Right atrium auricular region (tissue), 2 donors: ENCODE measurements around the gene CFAP107. TPM values are rescaled to one million over a fixed set of nuclear protein-coding genes. Genes with fewer than 3 reads are reported as not detected.

Experiments used
- DNase-seq: peaks from one replicate; pipeline ENCODE4 v3.0.0-alpha.2; 2019; ENCODE audit warnings: low spot score
- H3K27ac ChIP-seq, 2 donors: fragments of 200-600 bp; sonication (generic); 1 replicate in 1 of 2; 2 replicates in 1 of 2; pipeline ENCODE4 v1.5.1; 2016 to 2019
- H3K27me3 ChIP-seq, 2 donors: fragments of 200-600 bp; sonication (generic); one replicate each; pipeline versions ENCODE4 v1.5.1 to v1.6.0; 2017 to 2019
- H3K36me3 ChIP-seq: fragments of 200-600 bp; sonication (generic); one replicate; pipeline ENCODE4 v1.5.1; 2016
- H3K4me1 ChIP-seq, 2 donors: fragments of 200-600 bp; sonication (generic); one replicate each; pipeline versions ENCODE4 v1.5.1 to v1.6.0; 2017 to 2019
- H3K4me3 ChIP-seq, 2 donors: fragments of 200-600 bp; sonication (generic); 1 replicate in 1 of 2; 2 replicates in 1 of 2; pipeline ENCODE4 v1.5.1; 2017 to 2019; ENCODE audit warnings: mild to moderate bottlenecking in 1 of 2, moderate library complexity in 1 of 2
- H3K9me3 ChIP-seq, 2 donors: fragments of 200-600 bp; sonication (generic); one replicate each; pipeline ENCODE4 v1.5.1; 2019
- total RNA-seq, 2 donors: library from RNA; depleted of rRNA; stranded (reverse); fragments of >200 nt; gene quantifications; one replicate each; pipeline ENCODE4 v1.1.0, GENCODE V29; 2016
- TF ChIP-seq, protein P1 (sequence below), 2 donors: fragments of 200-600 bp; sonication (generic); IDR thresholded peaks; one replicate each; pipeline ENCODE4 v1.5.1; 2019; ENCODE audit warnings: antibody characterized with exemption in 2 of 2

CFAP107 gene
- total RNA-seq, 2 donors from 2014 or later: not detected

- H3K4me3 ChIP-seq: no peak overlapping the region
- no peaks in the 10 kb centered on the region for H3K27me3 ChIP-seq
- no peaks in the 10 kb centered on the region for H3K36me3 ChIP-seq
- H3K27ac ChIP-seq: no peak overlapping the region
- no peak for DNase-seq
- TF ChIP-seq, protein P1, sequence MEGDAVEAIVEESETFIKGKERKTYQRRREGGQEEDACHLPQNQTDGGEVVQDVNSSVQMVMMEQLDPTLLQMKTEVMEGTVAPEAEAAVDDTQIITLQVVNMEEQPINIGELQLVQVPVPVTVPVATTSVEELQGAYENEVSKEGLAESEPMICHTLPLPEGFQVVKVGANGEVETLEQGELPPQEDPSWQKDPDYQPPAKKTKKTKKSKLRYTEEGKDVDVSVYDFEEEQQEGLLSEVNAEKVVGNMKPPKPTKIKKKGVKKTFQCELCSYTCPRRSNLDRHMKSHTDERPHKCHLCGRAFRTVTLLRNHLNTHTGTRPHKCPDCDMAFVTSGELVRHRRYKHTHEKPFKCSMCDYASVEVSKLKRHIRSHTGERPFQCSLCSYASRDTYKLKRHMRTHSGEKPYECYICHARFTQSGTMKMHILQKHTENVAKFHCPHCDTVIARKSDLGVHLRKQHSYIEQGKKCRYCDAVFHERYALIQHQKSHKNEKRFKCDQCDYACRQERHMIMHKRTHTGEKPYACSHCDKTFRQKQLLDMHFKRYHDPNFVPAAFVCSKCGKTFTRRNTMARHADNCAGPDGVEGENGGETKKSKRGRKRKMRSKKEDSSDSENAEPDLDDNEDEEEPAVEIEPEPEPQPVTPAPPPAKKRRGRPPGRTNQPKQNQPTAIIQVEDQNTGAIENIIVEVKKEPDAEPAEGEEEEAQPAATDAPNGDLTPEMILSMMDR (IDR thresholded peaks at IDR 0.05): no peak
- H3K9me3 ChIP-seq: no peaks in the 10 kb centered on the region
- no peaks in the 10 kb centered on the region for H3K4me1 ChIP-seq
Observed at GRCh38 chr1:12714710-12715475, 31.1 kb upstream of the CFAP107 start.

GRCh38 chr1:12715896-12716437 lies 30.0 kb upstream of the CFAP107 start, which contains the start of gene AADACL3:
Gene AADACL3, plus strand, starts transcription at chr1:12716110. Its CDS starts 67 bp downstream, at chr1:12716177.
- no peaks in the 10 kb centered on the region for H3K9me3 ChIP-seq
- no peak for DNase-seq
- TF ChIP-seq, protein P1 (IDR thresholded peaks at IDR 0.05): no peak
- no peaks in the 10 kb centered on the region for H3K4me1 ChIP-seq
- H3K27ac ChIP-seq: no peak within 1 kb of the TSS
- H3K36me3 ChIP-seq: no peaks in the 10 kb centered on the region
- H3K27me3 ChIP-seq: no peaks in the 10 kb centered on the region
- no peak within 1 kb of the TSS for H3K4me3 ChIP-seq

- Histone ChIP-seq H3K4me3 (no peak overlapping the region), H3K9me3 (no peaks in the 10 kb centered on the region), H3K36me3 (no peaks in the 10 kb centered on the region), H3K27me3 (no peaks in the 10 kb centered on the region), H3K4me1 (no peaks in the 10 kb centered on the region), H3K27ac (no peak overlapping the region)
- TF ChIP-seq, protein P1 (IDR thresholded peaks at IDR 0.05): no peak
- no peak for DNase-seq
Observed at GRCh38 chr1:12717301-12717838, 28.6 kb upstream of the CFAP107 start.

GRCh38 chr1:12722626-12723025 lies 23.4 kb upstream of the CFAP107 start:
- H3K4me3 ChIP-seq: no peak overlapping the region
- DNase-seq: no peak
- no peaks in the 10 kb centered on the region for H3K36me3 ChIP-seq
- TF ChIP-seq, protein P1 (IDR thresholded peaks at IDR 0.05): no peak
- no peaks in the 10 kb centered on the region for H3K27me3 ChIP-seq
- no peaks in the 10 kb centered on the region for H3K9me3 ChIP-seq
- H3K4me1 ChIP-seq: no peaks in the 10 kb centered on the region
- no peak overlapping the region for H3K27ac ChIP-seq

- Histone ChIP-seq H3K9me3 (peaks cover 5 to 16% of the 10 kb centered on the region in 2 donors), H3K4me1 (no peaks in the 10 kb centered on the region), H3K4me3 (no peak overlapping the region), H3K27me3 (no peaks in the 10 kb centered on the region), H3K27ac (no peak overlapping the region), H3K36me3 (no peaks in the 10 kb centered on the region)
- DNase-seq: no peak
- TF ChIP-seq, protein P1 (IDR thresholded peaks at IDR 0.05): no peak
Observed at GRCh38 chr1:12728391-12728790, 17.6 kb upstream of the CFAP107 start.
